PC-9 (cell line): ENCODE results near the gene RYR3. TPM values are rescaled to one million over a fixed set of nuclear protein-coding genes. Genes with fewer than 3 reads are reported as not detected.

Source experiments
- BruUV-seq: library from RNA; stranded (reverse); fragments of 400-500 nt; replicated peaks from 2 replicates; lab custom pipeline; 2021; lab: Mats Ljungman, UMichigan
- CTCF ChIA-PET: fragments of 300-600 bp; sonication (Branson Sonifier 250); formaldehyde crosslinking; loops from one replicate; lab custom pipeline; 2022; ENCODE audit warnings: antibody characterized with exemption; lab: Charles Lee
- POLR2A ChIA-PET: fragments of 300-600 bp; sonication (Branson Sonifier 250); formaldehyde crosslinking; loops from one replicate; lab custom pipeline; 2022; ENCODE audit warnings: antibody characterized with exemption; ENCODE audit not compliant: unreplicated experiment; lab: Charles Lee
- DNase-seq, 2 experiments: peaks; one replicate each; pipeline versions ENCODE4 v3.0.0 to v3.0.0-alpha.2; 2015 to 2022; ENCODE audit warnings: mixed read lengths in 1 of 2
- H2AFZ ChIP-seq: fragments of 200-600 bp; sonication (generic); 2 replicates; pipeline ENCODE4 v1.8.1; 2017; ENCODE audit warnings: antibody characterized with exemption
- H3F3A ChIP-seq: fragments of 200-600 bp; sonication (generic); 2 replicates; pipeline ENCODE4 v1.8.1; 2017; ENCODE audit warnings: antibody characterized with exemption, mild to moderate bottlenecking, low read depth; ENCODE audit not compliant: insufficient read depth
- H3K27ac ChIP-seq: fragments of 200-600 bp; sonication (generic); 2 replicates; pipeline ENCODE4 v1.6.1; 2016; ENCODE audit warnings: mixed run types
- H3K27me3 ChIP-seq: fragments of 200-600 bp; sonication (generic); 2 replicates; pipeline ENCODE4 v1.6.1; 2016; ENCODE audit warnings: low read depth, mixed run types; ENCODE audit not compliant: insufficient read depth
- H3K36me3 ChIP-seq: fragments of 200-600 bp; sonication (generic); 2 replicates; pipeline ENCODE4 v1.6.1; 2016; ENCODE audit warnings: low read depth, mixed run types
- H3K4me1 ChIP-seq: fragments of 200-600 bp; sonication (generic); replicated peaks from 2 replicates; pipeline ENCODE4 v1.6.1; 2016; ENCODE audit warnings: mixed run types; ENCODE audit not compliant: insufficient read depth
- H3K4me2 ChIP-seq: fragments of 200-600 bp; sonication (generic); 2 replicates; pipeline ENCODE4 v1.6.1; 2017; ENCODE audit warnings: mixed run types
- H3K4me3 ChIP-seq: fragments of 200-600 bp; sonication (generic); 2 replicates; pipeline ENCODE4 v1.6.1; 2016; ENCODE audit warnings: mixed run types
- H3K79me2 ChIP-seq: fragments of 200-600 bp; sonication (generic); 2 replicates; pipeline ENCODE4 v1.6.1; 2017; ENCODE audit warnings: low read depth, mixed run types
- H3K9me2 ChIP-seq: fragments of 200-600 bp; sonication (generic); 2 replicates; pipeline ENCODE4 v1.8.1; 2017; ENCODE audit warnings: mild to moderate bottlenecking; ENCODE audit not compliant: insufficient read depth
- H3K9me3 ChIP-seq: fragments of 200-600 bp; sonication (generic); 2 replicates; pipeline ENCODE4 v1.8.1; 2016; ENCODE audit warnings: low read depth; ENCODE audit not compliant: insufficient read depth
- H4K20me1 ChIP-seq: fragments of 200-600 bp; sonication (generic); 2 replicates; pipeline ENCODE4 v1.8.1; 2017; ENCODE audit not compliant: insufficient read depth
- EZH2 ChIP-seq: fragments of 200-600 bp; sonication (generic); IDR thresholded peaks from 2 replicates; pipeline ENCODE4 v1.8.0; 2017; ENCODE audit warnings: antibody characterized with exemption, low read depth
- intact Hi-C: fragments of 100-400 bp; cut with micrococcal nuclease; formaldehyde crosslinking; loops from one replicate; pipeline ENCODE4 v1.10.0; 2022; ENCODE audit not compliant: unreplicated experiment
- total RNA-seq: library from RNA; stranded (reverse); gene quantifications from 2 replicates; pipeline ENCODE4 v1.2.3, GENCODE V29; 2021
- TF ChIP-seq, protein P1 (sequence below): fragments of 200-600 bp; sonication (generic); conservative IDR thresholded peaks from 2 replicates; pipeline ENCODE4 v1.6.1; 2017; ENCODE audit warnings: mixed run types, antibody characterized with exemption, mild to moderate bottlenecking, moderate library complexity

Gene RYR3
- total RNA-seq, 1 experiment from 2014 or later, result 0.15 TPM

DNA sequence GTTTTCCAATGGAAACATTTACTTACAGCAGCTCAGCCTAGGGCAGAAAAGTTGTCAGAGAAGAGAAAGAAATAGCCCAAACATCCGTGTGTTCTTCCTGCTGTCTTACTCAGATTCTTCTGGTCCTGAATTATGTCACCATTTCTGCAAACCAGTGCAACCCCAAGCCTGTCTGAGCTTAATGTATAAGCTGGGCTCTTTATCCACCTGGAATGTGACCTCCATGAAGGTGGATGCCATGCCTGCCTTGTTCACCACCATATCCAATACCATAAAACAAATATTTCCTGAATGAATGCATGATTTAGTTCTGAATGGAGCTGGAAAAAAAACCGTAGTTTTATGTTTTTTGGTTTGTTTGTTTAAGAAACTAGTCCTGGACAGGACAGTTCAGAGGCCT is 150.9 kb downstream of the RYR3 start:
- TF ChIP-seq, protein P1, sequence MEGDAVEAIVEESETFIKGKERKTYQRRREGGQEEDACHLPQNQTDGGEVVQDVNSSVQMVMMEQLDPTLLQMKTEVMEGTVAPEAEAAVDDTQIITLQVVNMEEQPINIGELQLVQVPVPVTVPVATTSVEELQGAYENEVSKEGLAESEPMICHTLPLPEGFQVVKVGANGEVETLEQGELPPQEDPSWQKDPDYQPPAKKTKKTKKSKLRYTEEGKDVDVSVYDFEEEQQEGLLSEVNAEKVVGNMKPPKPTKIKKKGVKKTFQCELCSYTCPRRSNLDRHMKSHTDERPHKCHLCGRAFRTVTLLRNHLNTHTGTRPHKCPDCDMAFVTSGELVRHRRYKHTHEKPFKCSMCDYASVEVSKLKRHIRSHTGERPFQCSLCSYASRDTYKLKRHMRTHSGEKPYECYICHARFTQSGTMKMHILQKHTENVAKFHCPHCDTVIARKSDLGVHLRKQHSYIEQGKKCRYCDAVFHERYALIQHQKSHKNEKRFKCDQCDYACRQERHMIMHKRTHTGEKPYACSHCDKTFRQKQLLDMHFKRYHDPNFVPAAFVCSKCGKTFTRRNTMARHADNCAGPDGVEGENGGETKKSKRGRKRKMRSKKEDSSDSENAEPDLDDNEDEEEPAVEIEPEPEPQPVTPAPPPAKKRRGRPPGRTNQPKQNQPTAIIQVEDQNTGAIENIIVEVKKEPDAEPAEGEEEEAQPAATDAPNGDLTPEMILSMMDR, result no peak
- TF ChIP-seq EZH2, result no peak
- intact Hi-C loops, result loop anchor here (5.0 kb wide), 1 partner anchor 169 kb away; no protein-coding TSS in a partner anchor
- Histone ChIP-seq H4K20me1 (no peaks in the 10 kb centered on the region), H3K79me2 (no peaks in the 10 kb centered on the region), H2AFZ (no peak overlapping the region), H3K4me3 (no peak overlapping the region), H3K4me1 (peaks cover 29% of the 10 kb centered on the region), H3K4me2 (no peak overlapping the region), H3F3A (peaks cover 5% of the 10 kb centered on the region; the same call in 1 of the 2 replicates), H3K27ac (no peak overlapping the region), H3K27me3 (no peaks in the 10 kb centered on the region), H3K36me3 (no peaks in the 10 kb centered on the region), H3K9me2 (no peaks in the 10 kb centered on the region), H3K9me3 (peaks cover 3% of the 10 kb centered on the region; the same call in 1 of the 2 replicates)
- DNase-seq, result no peak
- no TSS peak for BruUV-seq
- ChIA-PET CTCF (no interaction called here), POLR2A (no interaction called here)

DNA sequence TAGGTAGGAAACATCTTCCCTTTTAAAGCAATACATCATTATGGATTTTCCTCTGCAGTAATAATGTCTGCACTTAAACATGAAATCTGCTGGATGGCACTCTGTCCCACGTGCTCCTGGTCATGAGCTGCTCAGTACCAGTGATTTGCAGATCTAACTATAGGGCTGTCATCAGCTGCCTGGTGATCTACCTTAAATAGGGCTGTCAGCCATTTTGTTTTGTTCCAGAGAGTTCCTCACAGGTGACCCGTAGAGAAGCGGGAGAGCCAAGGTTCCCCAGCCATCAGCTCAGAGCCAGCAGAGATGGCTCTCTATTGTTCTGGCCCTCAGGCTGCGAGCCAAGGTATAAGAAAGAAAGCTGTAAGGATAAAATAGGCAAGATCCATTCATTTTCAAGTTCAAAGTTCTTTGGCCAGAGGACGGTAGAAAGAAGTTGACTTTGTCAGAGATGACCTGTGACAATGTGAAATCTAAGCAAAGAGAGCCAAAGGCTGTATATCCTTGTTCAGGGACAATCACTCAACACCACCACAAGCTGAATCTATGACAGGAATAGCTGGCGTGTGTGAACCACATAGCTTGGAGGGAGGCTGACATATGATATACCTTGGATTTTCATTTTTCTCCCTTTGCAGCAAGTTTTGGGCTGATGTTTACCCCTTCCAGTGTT is 156.5 kb downstream of the RYR3 start:
- no peak for TF ChIP-seq EZH2
- TF ChIP-seq, protein P1, result no peak
- no peaks in the 10 kb centered on the region for H3K27me3 ChIP-seq
- DNase-seq, result no peak
- H3K79me2 ChIP-seq, result no peaks in the 10 kb centered on the region
- POLR2A ChIA-PET, result interaction anchor here (0.6 kb wide), 1 partner anchor 59 kb away, joined by 3 read pairs; no protein-coding TSS in a partner anchor
- H3K4me1 ChIP-seq, result no peaks in the 10 kb centered on the region
- no peaks in the 10 kb centered on the region for H3K9me3 ChIP-seq
- H3K4me2 ChIP-seq, result no peak overlapping the region
- intact Hi-C loops, result no loop called here
- BruUV-seq, result no TSS peak
- no peaks in the 10 kb centered on the region for H3K9me2 ChIP-seq
- no peaks in the 10 kb centered on the region for H3K36me3 ChIP-seq
- CTCF ChIA-PET, result no interaction called here
- H3K27ac ChIP-seq, result no peak overlapping the region
- H3K4me3 ChIP-seq, result no peak overlapping the region
- no peaks in the 10 kb centered on the region for H4K20me1 ChIP-seq
- no peak overlapping the region for H2AFZ ChIP-seq
- no peaks in the 10 kb centered on the region for H3F3A ChIP-seq

DNA sequence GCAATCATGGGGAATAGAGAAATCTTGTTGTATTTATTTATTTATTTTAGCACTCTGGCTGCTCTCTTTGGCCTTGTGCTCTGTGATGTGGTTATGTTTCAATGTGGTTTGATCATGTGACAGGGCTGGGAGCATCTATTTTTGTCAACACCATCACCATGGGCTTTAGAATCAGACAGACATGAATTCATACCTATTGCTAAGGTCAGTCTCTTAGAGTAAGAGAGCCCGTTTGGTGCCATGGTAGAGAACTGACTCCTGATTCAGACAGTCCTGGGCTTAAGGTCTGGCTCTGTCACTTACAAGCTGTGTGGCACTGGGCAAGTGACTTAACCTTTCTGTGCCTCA is 157.0 kb downstream of the RYR3 start:
- Histone ChIP-seq H3K79me2 (no peaks in the 10 kb centered on the region), H3F3A (no peaks in the 10 kb centered on the region), H3K27ac (no peak overlapping the region), H3K9me2 (no peaks in the 10 kb centered on the region), H3K4me3 (no peak overlapping the region), H3K27me3 (no peaks in the 10 kb centered on the region), H3K9me3 (no peaks in the 10 kb centered on the region), H2AFZ (no peak overlapping the region), H3K4me1 (no peaks in the 10 kb centered on the region), H3K36me3 (no peaks in the 10 kb centered on the region), H4K20me1 (no peaks in the 10 kb centered on the region), H3K4me2 (no peak overlapping the region)
- no TSS peak for BruUV-seq
- POLR2A ChIA-PET, result interaction anchor here (0.6 kb wide), 1 partner anchor 59 kb away, joined by 3 read pairs; no protein-coding TSS in a partner anchor
- CTCF ChIA-PET, result no interaction called here
- no peak for TF ChIP-seq EZH2
- intact Hi-C loops, result no loop called here
- DNase-seq, result no peak

DNA sequence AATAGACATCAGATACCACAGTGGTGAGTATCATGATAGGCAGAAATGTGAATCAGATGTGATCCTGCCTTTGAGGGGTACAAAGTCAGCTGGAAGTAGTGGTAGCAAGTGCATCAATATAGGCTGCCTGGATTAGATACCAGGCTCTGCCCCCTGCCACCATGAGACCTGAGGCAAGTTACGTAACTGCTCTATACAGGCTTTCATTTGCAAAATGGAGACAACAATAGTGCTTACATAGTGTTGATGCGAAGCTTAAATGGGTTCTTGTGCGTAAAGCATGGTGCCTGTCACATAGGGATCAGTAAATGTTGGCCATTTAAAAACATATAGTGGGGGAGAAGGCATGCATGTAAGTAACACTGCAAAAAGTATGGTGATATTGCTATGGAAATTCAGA is 158.0 kb downstream of the RYR3 start:
- Histone ChIP-seq H4K20me1 (no peaks in the 10 kb centered on the region), H2AFZ (no peak overlapping the region), H3K9me2 (no peaks in the 10 kb centered on the region), H3K9me3 (no peaks in the 10 kb centered on the region), H3K27ac (no peak overlapping the region), H3K27me3 (no peaks in the 10 kb centered on the region), H3F3A (no peaks in the 10 kb centered on the region), H3K4me1 (no peaks in the 10 kb centered on the region), H3K79me2 (no peaks in the 10 kb centered on the region), H3K4me2 (no peak overlapping the region), H3K36me3 (no peaks in the 10 kb centered on the region), H3K4me3 (no peak overlapping the region)
- TF ChIP-seq EZH2, result no peak
- TF ChIP-seq, protein P1, result no peak
- BruUV-seq, result no TSS peak
- no peak for DNase-seq
- ChIA-PET POLR2A (no interaction called here), CTCF (no interaction called here)
- intact Hi-C loops, result no loop called here
